K562 (cell line): Measurements from ENCODE around the gene ERP44. TPM values are rescaled to one million over a fixed set of nuclear protein-coding genes. Genes with fewer than 3 reads are reported as not detected.
A peak's percentile ranks its signal among the peaks of the same experiment; 100 is the strongest.

ENCODE experiments used
- ASH1L ChIP-seq: fragments of 450-650 bp; IDR thresholded peaks from 2 replicates; pipeline ENCODE4 v1.6.1; 2018; ENCODE audit warnings: borderline replicate concordance, mild to moderate bottlenecking, low read depth; ENCODE audit not compliant: partially characterized antibody
- CBX1 ChIP-seq: sonication (generic); IDR thresholded peaks from 2 replicates; pipeline ENCODE4 v1.6.1; 2016; ENCODE audit warnings: antibody characterized with exemption, low read depth, mild to moderate bottlenecking
- E2F8 ChIP-seq: fragments of 450-650 bp; IDR thresholded peaks from 2 replicates; pipeline ENCODE4 v1.7.1; 2018; ENCODE audit warnings: mild to moderate bottlenecking, low read depth; ENCODE audit not compliant: partially characterized antibody
- GABPA ChIP-seq: fragments of 200-800 bp; sonication (Bioruptor generic); conservative IDR thresholded peaks from 2 replicates; pipeline ENCODE4 v1.6.1; 2016; ENCODE audit warnings: low read depth, missing genetic modification characterization, missing compliant biosample characterization
- GABPB2 ChIP-seq: fragments of 250-450 bp; sonication (Bioruptor Pico); conservative IDR thresholded peaks from 2 replicates; pipeline ENCODE4 v1.5.1; 2021; ENCODE audit warnings: mild to moderate bottlenecking
- KAT7 ChIP-seq: sonication (generic); formaldehyde crosslinking; IDR thresholded peaks from 2 replicates; pipeline ENCODE4 v1.8.0; 2022; ENCODE audit warnings: missing genetic modification reagents, mild to moderate bottlenecking, borderline replicate concordance
- KDM1A ChIP-seq, 2 experiments: fragments of 450-650 bp; IDR thresholded peaks; 2 replicates each; pipeline ENCODE4 v1.6.1; 2016; ENCODE audit warnings: mild to moderate bottlenecking in 2 of 2
- MTA3 ChIP-seq: fragments of 450-650 bp; formaldehyde crosslinking; IDR thresholded peaks from 2 replicates; pipeline ENCODE4 v1.6.1; 2017; ENCODE audit warnings: mild to moderate bottlenecking, borderline replicate concordance
- NFYB ChIP-seq: IDR thresholded peaks from 2 replicates; pipeline ENCODE4 v1.6.1; 2011; ENCODE audit warnings: mild to moderate bottlenecking, moderate library complexity; ENCODE audit not compliant: insufficient read length; ENCODE audit errors: extremely low read depth
- POU5F1 ChIP-seq: fragments of 150-350 bp; IDR thresholded peaks from 2 replicates; pipeline ENCODE4 v1.6.1; 2014; ENCODE audit warnings: borderline replicate concordance, low read length, low read depth, mild to moderate bottlenecking; ENCODE audit not compliant: partially characterized antibody
- SNRNP70 ChIP-seq: fragments of 200-400 bp; formaldehyde crosslinking; optimal IDR thresholded peaks from 2 replicates; pipeline ENCODE3; 2017; ENCODE audit warnings: low read depth, low read length
- TEAD1 ChIP-seq, 2 experiments: fragments of 450-650 bp in 1 of 2; sonication (generic) in 1 of 2; formaldehyde crosslinking; IDR thresholded peaks; 2 replicates each; pipeline versions ENCODE4 v1.4.0 to v1.8.0; 2020 to 2022; ENCODE audit warnings: mild to moderate bottlenecking in 2 of 2, missing genetic modification reagents in 1 of 2
- ZBTB7A ChIP-seq: IDR thresholded peaks from 2 replicates; pipeline ENCODE4 v1.6.1; 2011; ENCODE audit warnings: low read depth, mild to moderate bottlenecking, low read length, moderate library complexity, borderline replicate concordance; ENCODE audit not compliant: control insufficient read depth
- ZNF24 ChIP-seq: fragments of 450-650 bp; IDR thresholded peaks from 2 replicates; pipeline ENCODE4 v1.6.1; 2016
- ZNF644 ChIP-seq: fragments of 200-800 bp; sonication (Bioruptor generic); IDR thresholded peaks from 2 replicates; pipeline ENCODE4 v1.6.1; 2016; ENCODE audit warnings: low read depth, missing genetic modification characterization, missing compliant biosample characterization
- polyA plus RNA-seq, 8 experiments: library from polyadenylated mRNA; depleted of rRNA in 4 of 8; stranded (reverse) in 5 of 8; unstranded in 3 of 8; fragments of >200 nt; fragmentation: Nextera tagmentation in 2 of 8; fragmentation: Illumina TruSeq in 1 of 8; extraction: Ambion mirVana in 2 of 8; extraction: Trizol in 1 of 8; gene quantifications; 2 replicates each; pipeline versions ENCODE4 v1.2.1 to v1.2.3, GENCODE V29; 2011 to 2014; ENCODE audit warnings: inconsistent platforms in 1 of 8, missing spikeins in 1 of 8
- total RNA-seq, 7 experiments: library from RNA; depleted of rRNA in 6 of 7; stranded (reverse); fragments of >200 nt in 6 of 7; fragmentation: Illumina TruSeq in 2 of 7; extraction: Trizol in 2 of 7; gene quantifications; 2 replicates each; pipeline versions ENCODE4 v1.2.1 to v1.2.3, GENCODE V29; 2011 to 2021; ENCODE audit warnings: low replicate concordance in 1 of 7
- TF ChIP-seq, protein P1 (sequence below): sonication (generic); formaldehyde crosslinking; IDR thresholded peaks from 2 replicates; pipeline ENCODE4 v1.8.0; 2023; ENCODE audit warnings: mild to moderate bottlenecking, missing genetic modification reagents
- TF ChIP-seq, protein P2 (sequence below): fragments of 250-450 bp; sonication (Bioruptor Pico); IDR thresholded peaks from 2 replicates; pipeline ENCODE4 v1.5.0; 2021; ENCODE audit warnings: mild to moderate bottlenecking, moderate library complexity

Gene ERP44
- total and polyA plus RNA-seq, 9 of the 15 experiments (the other 6 are each of a cell fraction or from before 2014, with no cell fraction given): 9.2 to 23.4 (median 13.6) TPM

GRCh38 chr9:100098887-100099721 lies at the start of gene ERP44, which contains the start of gene INVS (continued):
- TF ChIP-seq GABPB2 (CRISPR knock-in tag) (no peak), ZBTB7A (peak; percentile 75; the same call in 1 of the 2 replicates), GABPA (tag) (peak; percentile 94), NFYB (no peak), E2F8 (peak; percentile 83), ZNF24 (peak; percentile 30; the same call in 1 of the 2 replicates), KAT7 (CRISPR knock-in tag) (peak; percentile 90), KDM1A (IDR thresholded peaks at IDR 0.05) (no peak), MTA3 (peak; percentile 56), CBX1 (no peak), POU5F1 (peak; percentile 84), SNRNP70 (no peak), TEAD1 (CRISPR knock-in tag; IDR thresholded peaks at IDR 0.05) (0 out of 4 replicates have a peak, but pooled peaks of 1 of the 2 experiments have one; percentile 22), ZNF644 (tag) (peak; percentile 96), ASH1L (peak; percentile 84)
- TF ChIP-seq, protein P1, sequence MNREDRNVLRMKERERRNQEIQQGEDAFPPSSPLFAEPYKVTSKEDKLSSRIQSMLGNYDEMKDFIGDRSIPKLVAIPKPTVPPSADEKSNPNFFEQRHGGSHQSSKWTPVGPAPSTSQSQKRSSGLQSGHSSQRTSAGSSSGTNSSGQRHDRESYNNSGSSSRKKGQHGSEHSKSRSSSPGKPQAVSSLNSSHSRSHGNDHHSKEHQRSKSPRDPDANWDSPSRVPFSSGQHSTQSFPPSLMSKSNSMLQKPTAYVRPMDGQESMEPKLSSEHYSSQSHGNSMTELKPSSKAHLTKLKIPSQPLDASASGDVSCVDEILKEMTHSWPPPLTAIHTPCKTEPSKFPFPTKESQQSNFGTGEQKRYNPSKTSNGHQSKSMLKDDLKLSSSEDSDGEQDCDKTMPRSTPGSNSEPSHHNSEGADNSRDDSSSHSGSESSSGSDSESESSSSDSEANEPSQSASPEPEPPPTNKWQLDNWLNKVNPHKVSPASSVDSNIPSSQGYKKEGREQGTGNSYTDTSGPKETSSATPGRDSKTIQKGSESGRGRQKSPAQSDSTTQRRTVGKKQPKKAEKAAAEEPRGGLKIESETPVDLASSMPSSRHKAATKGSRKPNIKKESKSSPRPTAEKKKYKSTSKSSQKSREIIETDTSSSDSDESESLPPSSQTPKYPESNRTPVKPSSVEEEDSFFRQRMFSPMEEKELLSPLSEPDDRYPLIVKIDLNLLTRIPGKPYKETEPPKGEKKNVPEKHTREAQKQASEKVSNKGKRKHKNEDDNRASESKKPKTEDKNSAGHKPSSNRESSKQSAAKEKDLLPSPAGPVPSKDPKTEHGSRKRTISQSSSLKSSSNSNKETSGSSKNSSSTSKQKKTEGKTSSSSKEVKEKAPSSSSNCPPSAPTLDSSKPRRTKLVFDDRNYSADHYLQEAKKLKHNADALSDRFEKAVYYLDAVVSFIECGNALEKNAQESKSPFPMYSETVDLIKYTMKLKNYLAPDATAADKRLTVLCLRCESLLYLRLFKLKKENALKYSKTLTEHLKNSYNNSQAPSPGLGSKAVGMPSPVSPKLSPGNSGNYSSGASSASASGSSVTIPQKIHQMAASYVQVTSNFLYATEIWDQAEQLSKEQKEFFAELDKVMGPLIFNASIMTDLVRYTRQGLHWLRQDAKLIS (CRISPR knock-in tag): peak; percentile 87
- TF ChIP-seq, protein P2, sequence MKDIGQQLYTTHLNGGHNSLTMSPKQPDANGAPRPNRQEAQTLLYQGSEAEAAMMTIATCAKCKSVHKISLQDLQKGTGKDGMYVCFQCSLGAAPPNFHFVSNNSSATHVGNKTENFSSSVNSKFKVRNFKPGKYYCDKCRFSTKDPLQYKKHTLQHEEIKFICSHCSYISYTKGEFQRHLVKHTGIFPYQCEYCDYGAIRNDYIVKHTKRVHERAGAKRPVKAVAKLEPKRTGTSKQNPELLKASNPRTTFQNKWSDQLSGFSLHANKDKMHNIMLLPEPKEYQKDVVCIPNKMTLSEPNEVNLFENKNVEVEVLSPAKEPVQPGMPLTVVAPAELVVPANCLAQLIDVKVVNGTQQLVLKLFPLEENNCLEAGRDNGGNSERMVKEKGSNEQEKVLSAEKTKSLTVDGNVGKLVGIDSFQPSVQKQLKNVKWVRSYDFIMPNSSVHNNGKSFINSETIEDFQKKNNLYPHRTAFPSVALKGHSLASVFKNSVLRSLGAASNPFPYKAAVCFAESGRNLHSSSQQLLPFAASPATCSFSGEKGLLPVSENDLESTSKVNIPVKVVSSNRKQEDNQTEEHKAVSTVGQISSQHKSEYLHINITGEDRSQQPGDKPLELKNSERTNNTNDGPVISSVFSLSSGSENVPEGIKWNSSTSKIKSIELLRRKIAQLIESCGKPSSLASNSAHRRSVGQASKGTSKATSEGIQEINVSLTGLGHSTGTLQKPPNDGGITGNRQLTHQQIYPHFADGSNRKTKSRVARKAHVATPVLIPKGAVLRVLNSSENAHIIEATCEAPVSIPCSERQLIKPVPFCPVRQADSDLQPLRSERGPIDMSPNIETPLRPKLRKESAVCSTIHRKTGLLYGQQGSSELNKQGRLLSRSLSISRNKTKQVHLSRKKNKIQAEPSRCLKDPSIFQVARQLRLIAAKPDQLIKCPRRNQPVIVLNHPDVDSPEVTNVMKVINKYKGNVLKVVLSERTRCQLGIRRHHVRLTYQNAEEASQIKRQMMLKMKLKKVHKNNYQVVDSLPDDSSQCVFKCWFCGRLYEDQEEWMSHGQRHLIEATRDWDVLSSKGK (CRISPR knock-in tag): no peak
